ENCODE measurements around the gene KIF16B. TPM values are rescaled to one million over a fixed set of nuclear protein-coding genes. Genes with fewer than 3 reads are reported as not detected.

The KIF16B gene
- total RNA-seq, 1 experiment from 2014 or later, result 6.1 TPM

- no peaks in the 10 kb centered on the region for H4K20me1 ChIP-seq (ENCODE audit: insufficient read depth, low read depth, low read length)
- no peaks in the 10 kb centered on the region for H3K27me3 ChIP-seq (ENCODE audit: low read length)
- H2AFZ ChIP-seq (ENCODE audit: low read length), result no peak overlapping the region
- DNase-seq, result no peak
- no peaks in the 10 kb centered on the region for H3K79me2 ChIP-seq (ENCODE audit: low read length)
- no peak overlapping the region for H3K4me3 ChIP-seq (ENCODE audit: low read length)
- no peak overlapping the region for H3K4me2 ChIP-seq (ENCODE audit: low read depth, low read length, poor library complexity, severe bottlenecking)
- H3K9ac ChIP-seq (ENCODE audit: low read length), result no peak overlapping the region
- no peaks in the 10 kb centered on the region for H3K9me3 ChIP-seq (ENCODE audit: low read length)
- no peaks in the 10 kb centered on the region for H3K4me1 ChIP-seq (ENCODE audit: low read length)
- H3K27ac ChIP-seq (ENCODE audit: low read length), result no peak overlapping the region
- H3K36me3 ChIP-seq (ENCODE audit: insufficient read depth, low read length), result no peaks in the 10 kb centered on the region
- no peaks in the 10 kb centered on the region for H3K9me2 ChIP-seq (replicated peaks; ENCODE audit: insufficient read depth, low read length)
Observed at GRCh38 chr20:16472045-16472872, 101.0 kb downstream of the KIF16B start.

GRCh38 chr20:16469395-16469905 lies 103.8 kb downstream of the KIF16B start:
- H3K4me1 ChIP-seq (ENCODE audit: low read length), result no peaks in the 10 kb centered on the region
- H3K27me3 ChIP-seq (ENCODE audit: low read length), result no peaks in the 10 kb centered on the region
- no peaks in the 10 kb centered on the region for H4K20me1 ChIP-seq (ENCODE audit: insufficient read depth, low read depth, low read length)
- no peak overlapping the region for H2AFZ ChIP-seq (ENCODE audit: low read length)
- no peaks in the 10 kb centered on the region for H3K9me3 ChIP-seq (ENCODE audit: low read length)
- H3K4me3 ChIP-seq (ENCODE audit: low read length), result no peak overlapping the region
- no peak overlapping the region for H3K27ac ChIP-seq (ENCODE audit: low read length)
- H3K4me2 ChIP-seq (ENCODE audit: low read depth, low read length, poor library complexity, severe bottlenecking), result no peak overlapping the region
- no peaks in the 10 kb centered on the region for H3K79me2 ChIP-seq (ENCODE audit: low read length)
- H3K36me3 ChIP-seq (ENCODE audit: insufficient read depth, low read length), result no peaks in the 10 kb centered on the region
- no peak overlapping the region for H3K9ac ChIP-seq (ENCODE audit: low read length)
- DNase-seq, result no peak
- no peaks in the 10 kb centered on the region for H3K9me2 ChIP-seq (replicated peaks; ENCODE audit: insufficient read depth, low read length)

DNA sequence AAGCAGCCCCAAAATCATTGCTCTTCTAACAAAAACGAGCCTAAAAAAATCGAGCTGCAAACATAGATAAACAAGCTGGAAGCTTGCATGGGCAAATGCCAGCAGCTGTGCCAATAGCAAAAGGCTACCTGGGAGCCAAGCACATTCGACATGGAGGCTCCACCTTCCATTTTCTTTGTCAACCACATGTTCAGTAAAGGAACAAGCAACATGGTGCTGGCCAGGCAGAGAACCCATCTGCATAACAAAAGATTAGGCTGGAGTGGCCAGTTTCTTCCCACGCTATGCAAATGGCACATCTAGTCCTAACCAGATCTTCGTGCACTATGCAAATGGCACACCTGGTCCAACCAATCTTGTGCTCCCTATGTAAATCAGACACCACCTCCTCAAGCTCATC lies 110.5 kb downstream of the KIF16B start:
- H2AFZ ChIP-seq (ENCODE audit: low read length), result no peak overlapping the region
- no peaks in the 10 kb centered on the region for H3K36me3 ChIP-seq (ENCODE audit: insufficient read depth, low read length)
- no peaks in the 10 kb centered on the region for H3K9me2 ChIP-seq (replicated peaks; ENCODE audit: insufficient read depth, low read length)
- H3K4me3 ChIP-seq (ENCODE audit: low read length), result no peak overlapping the region
- H3K27me3 ChIP-seq (ENCODE audit: low read length), result no peaks in the 10 kb centered on the region
- no peaks in the 10 kb centered on the region for H4K20me1 ChIP-seq (ENCODE audit: insufficient read depth, low read depth, low read length)
- no peak overlapping the region for H3K9ac ChIP-seq (ENCODE audit: low read length)
- no peak overlapping the region for H3K4me2 ChIP-seq (ENCODE audit: low read depth, low read length, poor library complexity, severe bottlenecking)
- no peak for DNase-seq
- H3K9me3 ChIP-seq (ENCODE audit: low read length), result no peaks in the 10 kb centered on the region
- H3K79me2 ChIP-seq (ENCODE audit: low read length), result no peaks in the 10 kb centered on the region
- H3K4me1 ChIP-seq (ENCODE audit: low read length), result peaks cover 9% of the 10 kb centered on the region
- H3K27ac ChIP-seq (ENCODE audit: low read length), result no peak overlapping the region

DNA sequence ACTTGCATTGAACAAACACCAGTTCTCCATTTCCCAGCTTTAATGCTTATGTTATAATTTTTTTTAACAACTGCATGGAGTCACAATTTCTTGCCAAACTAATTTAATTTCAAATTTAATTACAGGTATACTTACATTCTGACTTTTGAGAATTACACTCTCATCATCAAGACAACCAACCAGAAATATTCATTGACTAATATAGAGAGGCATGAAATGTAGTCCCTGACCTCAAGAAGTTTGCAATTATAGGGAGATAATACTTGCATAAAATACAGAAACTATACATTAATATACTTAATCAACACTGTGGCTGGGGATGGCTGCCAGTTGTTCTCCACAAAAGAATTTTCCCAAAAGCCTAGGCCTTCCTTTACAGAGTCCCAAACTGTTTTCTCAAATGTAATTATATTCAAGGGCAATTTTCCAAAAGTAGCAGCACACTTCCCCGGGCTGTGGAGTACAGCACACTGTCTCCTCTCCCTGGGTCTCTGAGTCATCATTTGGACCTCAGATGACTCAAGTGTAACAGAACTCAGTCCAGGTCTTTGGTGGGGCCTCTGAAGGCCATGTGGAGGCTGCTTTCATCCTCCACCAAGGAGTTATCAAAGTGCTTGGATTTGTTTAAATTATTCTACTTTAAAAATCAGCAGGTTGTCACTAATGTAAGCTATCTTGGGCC lies 114.1 kb downstream of the KIF16B start:
- Histone ChIP-seq H3K4me2 (ENCODE audit: low read depth, low read length, poor library complexity, severe bottlenecking) (no peak overlapping the region), H3K27me3 (ENCODE audit: low read length) (no peaks in the 10 kb centered on the region), H4K20me1 (ENCODE audit: insufficient read depth, low read depth, low read length) (no peaks in the 10 kb centered on the region), H3K9ac (ENCODE audit: low read length) (no peak overlapping the region), H3K4me3 (ENCODE audit: low read length) (no peak overlapping the region), H3K27ac (ENCODE audit: low read length) (no peak overlapping the region), H3K9me3 (ENCODE audit: low read length) (no peaks in the 10 kb centered on the region), H2AFZ (ENCODE audit: low read length) (no peak overlapping the region), H3K4me1 (ENCODE audit: low read length) (peaks cover 9% of the 10 kb centered on the region), H3K36me3 (ENCODE audit: insufficient read depth, low read length) (no peaks in the 10 kb centered on the region), H3K79me2 (ENCODE audit: low read length) (no peaks in the 10 kb centered on the region), H3K9me2 (replicated peaks; ENCODE audit: insufficient read depth, low read length) (no peaks in the 10 kb centered on the region)
- DNase-seq, result no peak

DNA sequence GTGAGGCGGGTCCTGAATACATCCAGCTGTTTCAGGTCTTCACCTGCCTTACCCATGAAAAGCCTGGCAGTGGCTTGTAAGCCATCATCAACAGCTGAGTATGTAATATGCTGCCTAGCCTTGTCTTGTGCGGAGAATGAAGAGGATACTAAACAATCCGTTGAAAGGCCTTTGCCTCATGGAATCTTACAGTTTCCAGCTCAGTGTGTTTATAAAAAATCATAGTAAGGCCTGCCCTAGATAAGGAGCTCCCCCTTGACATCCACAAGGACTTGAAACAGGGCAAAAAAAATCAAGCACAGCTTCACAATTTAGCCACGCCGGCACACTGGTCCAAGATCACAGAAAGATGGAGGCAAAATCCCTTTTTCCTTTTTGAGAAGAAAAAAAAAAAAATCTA lies 115.7 kb downstream of the KIF16B start:
- no peak overlapping the region for H3K27ac ChIP-seq (ENCODE audit: low read length)
- H4K20me1 ChIP-seq (ENCODE audit: insufficient read depth, low read depth, low read length), result no peaks in the 10 kb centered on the region
- no peaks in the 10 kb centered on the region for H3K79me2 ChIP-seq (ENCODE audit: low read length)
- no peak overlapping the region for H3K9ac ChIP-seq (ENCODE audit: low read length)
- DNase-seq, result no peak
- no peaks in the 10 kb centered on the region for H3K27me3 ChIP-seq (ENCODE audit: low read length)
- no peak overlapping the region for H3K4me3 ChIP-seq (ENCODE audit: low read length)
- H3K4me2 ChIP-seq (ENCODE audit: low read depth, low read length, poor library complexity, severe bottlenecking), result no peak overlapping the region
- no peak overlapping the region for H2AFZ ChIP-seq (ENCODE audit: low read length)
- H3K4me1 ChIP-seq (ENCODE audit: low read length), result peaks cover under 1% of the 10 kb centered on the region; the same call in 1 of the 2 replicates
- H3K9me2 ChIP-seq (replicated peaks; ENCODE audit: insufficient read depth, low read length), result no peaks in the 10 kb centered on the region
- no peaks in the 10 kb centered on the region for H3K36me3 ChIP-seq (ENCODE audit: insufficient read depth, low read length)
- no peaks in the 10 kb centered on the region for H3K9me3 ChIP-seq (ENCODE audit: low read length)

- H3K4me2 ChIP-seq (ENCODE audit: low read depth, low read length, poor library complexity, severe bottlenecking), result no peak overlapping the region
- no peaks in the 10 kb centered on the region for H4K20me1 ChIP-seq (ENCODE audit: insufficient read depth, low read depth, low read length)
- no peaks in the 10 kb centered on the region for H3K9me2 ChIP-seq (replicated peaks; ENCODE audit: insufficient read depth, low read length)
- H3K27ac ChIP-seq (ENCODE audit: low read length), result no peak overlapping the region
- peaks cover 16% of the 10 kb centered on the region for H3K4me1 ChIP-seq (ENCODE audit: low read length)
- H3K9me3 ChIP-seq (ENCODE audit: low read length), result no peaks in the 10 kb centered on the region
- H3K9ac ChIP-seq (ENCODE audit: low read length), result no peak overlapping the region
- H3K27me3 ChIP-seq (ENCODE audit: low read length), result no peaks in the 10 kb centered on the region
- H2AFZ ChIP-seq (ENCODE audit: low read length), result no peak overlapping the region
- no peaks in the 10 kb centered on the region for H3K79me2 ChIP-seq (ENCODE audit: low read length)
- H3K4me3 ChIP-seq (ENCODE audit: low read length), result no peak overlapping the region
- H3K36me3 ChIP-seq (ENCODE audit: insufficient read depth, low read length), result no peaks in the 10 kb centered on the region
- DNase-seq, result no peak
Observed at GRCh38 chr20:16455324-16455723, 117.9 kb downstream of the KIF16B start.

- Histone ChIP-seq H3K79me2 (ENCODE audit: low read length) (no peaks in the 10 kb centered on the region), H2AFZ (ENCODE audit: low read length) (no peak overlapping the region), H3K4me2 (ENCODE audit: low read depth, low read length, poor library complexity, severe bottlenecking) (no peak overlapping the region), H4K20me1 (ENCODE audit: insufficient read depth, low read depth, low read length) (no peaks in the 10 kb centered on the region), H3K4me1 (ENCODE audit: low read length) (peaks cover 21% of the 10 kb centered on the region), H3K27ac (ENCODE audit: low read length) (no peak overlapping the region), H3K9me2 (replicated peaks; ENCODE audit: insufficient read depth, low read length) (no peaks in the 10 kb centered on the region), H3K27me3 (ENCODE audit: low read length) (no peaks in the 10 kb centered on the region), H3K9ac (ENCODE audit: low read length) (no peak overlapping the region), H3K9me3 (ENCODE audit: low read length) (no peaks in the 10 kb centered on the region), H3K36me3 (ENCODE audit: insufficient read depth, low read length) (no peaks in the 10 kb centered on the region), H3K4me3 (ENCODE audit: low read length) (no peak overlapping the region)
- DNase-seq, result no peak
Observed at GRCh38 chr20:16451982-16452381, 121.3 kb downstream of the KIF16B start.

DNA sequence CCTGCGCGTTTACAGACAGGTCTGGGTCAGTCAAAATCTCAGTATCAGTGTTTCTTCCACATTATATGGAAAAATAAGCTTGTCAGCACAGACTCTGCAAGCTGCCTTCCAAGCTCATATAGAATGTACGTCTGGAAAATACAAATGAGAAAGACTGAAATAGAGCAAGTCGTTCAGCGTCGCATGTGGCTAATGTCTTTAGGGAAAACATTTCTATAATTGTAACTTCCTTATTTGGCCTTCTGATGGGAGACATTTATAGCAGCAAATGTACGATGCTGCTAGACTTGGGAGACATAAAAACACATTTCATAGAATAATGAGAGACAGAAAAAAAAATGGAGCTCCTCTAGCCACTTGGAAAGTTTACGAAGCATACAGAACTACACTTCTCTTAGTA lies 122.2 kb downstream of the KIF16B start:
- no peak for DNase-seq
- H3K4me3 ChIP-seq (ENCODE audit: low read length), result no peak overlapping the region
- no peak overlapping the region for H2AFZ ChIP-seq (ENCODE audit: low read length)
- no peak overlapping the region for H3K27ac ChIP-seq (ENCODE audit: low read length)
- peaks cover 28% of the 10 kb centered on the region for H3K4me1 ChIP-seq (ENCODE audit: low read length)
- H3K27me3 ChIP-seq (ENCODE audit: low read length), result no peaks in the 10 kb centered on the region
- H3K79me2 ChIP-seq (ENCODE audit: low read length), result no peaks in the 10 kb centered on the region
- no peaks in the 10 kb centered on the region for H3K9me2 ChIP-seq (replicated peaks; ENCODE audit: insufficient read depth, low read length)
- no peaks in the 10 kb centered on the region for H4K20me1 ChIP-seq (ENCODE audit: insufficient read depth, low read depth, low read length)
- H3K9ac ChIP-seq (ENCODE audit: low read length), result no peak overlapping the region
- peak overlapping the region; percentile 42 for H3K4me2 ChIP-seq (ENCODE audit: low read depth, low read length, poor library complexity, severe bottlenecking)
- H3K36me3 ChIP-seq (ENCODE audit: insufficient read depth, low read length), result no peaks in the 10 kb centered on the region
- H3K9me3 ChIP-seq (ENCODE audit: low read length), result no peaks in the 10 kb centered on the region
